SK-MEL-5 (cell line): ENCODE results near the gene GPR68. TPM values are rescaled to one million over a fixed set of nuclear protein-coding genes. Genes with fewer than 3 reads are reported as not detected.
"Not testable (repeated sequence)": the region's sequence is repeated elsewhere in the genome, so short reads cannot be mapped to it uniquely, and the experiment has no call there.

Experiments
- DNase-seq: peaks from one replicate; pipeline ENCODE4 v3.0.0-alpha.2; 2016; ENCODE audit warnings: low read depth, low spot score
- in situ Hi-C: cut with HindIII; loops from 2 replicates; pipeline ENCODE4 v1.10.0; 2016; ENCODE audit warnings: low sequenced_read_pairs, high pct_unique_total_duplicates, low pct_unique_long_range_greater_than_20kb
- total RNA-seq: library from RNA; depleted of rRNA; stranded (reverse); fragments of >200 nt; shearing (Covaris generic); gene quantifications from 2 replicates; pipeline ENCODE4 v1.2.3, GENCODE V29; 2014

The GPR68 gene
- total RNA-seq, 1 experiment from 2014 or later = not detected

GRCh38 chr14:91278383-91278715 is 33.8 kb upstream of the GPR68 start:
- no peak for DNase-seq
- in situ Hi-C loops = loop anchor here (25.0 kb wide), 1 partner anchor 366 kb away; no protein-coding TSS in a partner anchor

- in situ Hi-C loops = loop anchor here (25.0 kb wide), 1 partner anchor 365 kb away; no protein-coding TSS in a partner anchor
- DNase-seq = no peak
Observed at GRCh38 chr14:91277546-91278382, 33.3 kb upstream of the GPR68 start.

GRCh38 chr14:91274796-91275195 is 30.3 kb upstream of the GPR68 start:
- in situ Hi-C loops = loop anchor here (25.0 kb wide), 1 partner anchor 362 kb away; no protein-coding TSS in a partner anchor
- no peak for DNase-seq

- in situ Hi-C loops = no loop called here
- no peak for DNase-seq
Observed at GRCh38 chr14:91273885-91274273, 29.4 kb upstream of the GPR68 start.

- in situ Hi-C loops = no loop called here
- DNase-seq = no peak
Observed at GRCh38 chr14:91273273-91273884, 28.9 kb upstream of the GPR68 start.

GRCh38 chr14:91272341-91273272 is 28.1 kb upstream of the GPR68 start:
- in situ Hi-C loops = no loop called here

GRCh38 chr14:91271639-91272038 is 27.1 kb upstream of the GPR68 start:
- in situ Hi-C loops = no loop called here

More at GRCh38 chr14:91272341-91273272, 28.1 kb upstream of the GPR68 start:
- DNase-seq = peak; percentile 42

GRCh38 chr14:91270619-91271018 is 26.1 kb upstream of the GPR68 start:
- in situ Hi-C loops = no loop called here
- no peak for DNase-seq

More at GRCh38 chr14:91271639-91272038, 27.1 kb upstream of the GPR68 start:
- no peak for DNase-seq

- in situ Hi-C loops = no loop called here
- DNase-seq = no peak
Observed at GRCh38 chr14:91270188-91270587, 25.7 kb upstream of the GPR68 start.

GRCh38 chr14:91269076-91269991 is 24.8 kb upstream of the GPR68 start:
- no peak for DNase-seq
- in situ Hi-C loops = no loop called here

GRCh38 chr14:91267965-91268437 is 23.5 kb upstream of the GPR68 start:
- in situ Hi-C loops = no loop called here
- no peak for DNase-seq

GRCh38 chr14:91266276-91266675 is 21.8 kb upstream of the GPR68 start:
- in situ Hi-C loops, DNase-seq: not testable (repeated sequence)

- DNase-seq = no peak
- in situ Hi-C loops = no loop called here
Observed at GRCh38 chr14:91265404-91265803, 20.9 kb upstream of the GPR68 start.

GRCh38 chr14:91264151-91265150 is 19.9 kb upstream of the GPR68 start:
- no peak for DNase-seq
- in situ Hi-C loops = no loop called here

GRCh38 chr14:91263329-91263728 is 18.8 kb upstream of the GPR68 start:
- in situ Hi-C loops = no loop called here
- no peak for DNase-seq
